GM19467 (cell line): ENCODE data around the gene RPS15A.
"Not testable (repeated sequence)": the region's sequence is repeated elsewhere in the genome, so short reads cannot be mapped to it uniquely, and the experiment has no call there.

Source experiments
- ATAC-seq: cut with Tn5 transposase; IDR thresholded peaks from one replicate; pipeline ENCODE4 v1.9.1; 2021; ENCODE audit warnings: mild to moderate bottlenecking, moderate library complexity; ENCODE audit not compliant: unreplicated experiment

The RPS15A gene

GRCh38 chr16:18757960-18758660 is 32.0 kb downstream of the RPS15A start:
- ATAC-seq: not testable (repeated sequence)

- ATAC-seq: not testable (repeated sequence)
These were observed 33.5 kb downstream of the RPS15A start for GRCh38 chr16:18756639-18757038.

GRCh38 chr16:18742870-18743269 is 47.3 kb downstream of the RPS15A start:
- not testable (repeated sequence) for ATAC-seq

- ATAC-seq: not testable (repeated sequence)
These were observed 50.1 kb downstream of the RPS15A start for GRCh38 chr16:18740027-18740426.

- ATAC-seq: not testable (repeated sequence)
These were observed 51.4 kb downstream of the RPS15A start for GRCh38 chr16:18738768-18739167.

- ATAC-seq: not testable (repeated sequence)
These were observed 55.9 kb downstream of the RPS15A start for GRCh38 chr16:18734279-18734678.
